ENCODE measurements around the gene BNIP5. TPM values are rescaled to one million over a fixed set of nuclear protein-coding genes. Genes with fewer than 3 reads are reported as not detected.
"Not testable (repeated sequence)": the region's sequence is repeated elsewhere in the genome, so short reads cannot be mapped to it uniquely, and the experiment has no call there.

BNIP5 gene
- total RNA-seq, 3 donors from 2014 or later = under 0.01 TPM; not detected in 2

GRCh38 chr6:36367743-36368142 is 31.1 kb upstream of the BNIP5 start:
- Histone ChIP-seq H3K27me3 (no peaks in the 10 kb centered on the region), H3K9me3 (no peaks in the 10 kb centered on the region), H3K4me1 (no peaks in the 10 kb centered on the region), H3K36me3 (no peaks in the 10 kb centered on the region), H3K4me3 (no peak overlapping the region), H3K27ac (no peak overlapping the region)
- TF ChIP-seq POLR2A (IDR thresholded peaks at IDR 0.05) = no peak
- no peak for TF ChIP-seq CTCF (IDR thresholded peaks at IDR 0.05)
- TF ChIP-seq POLR2AphosphoS5 (IDR thresholded peaks at IDR 0.05) = no peak
- intact Hi-C loops (cut with DNase I; ENCODE audit: low total_unique reads) = no loop called here
- no peak for DNase-seq (ENCODE audit: low spot score in 2 of 2)

GRCh38 chr6:36364669-36365479 is 28.2 kb upstream of the BNIP5 start:
- Histone ChIP-seq H3K27me3 (no peaks in the 10 kb centered on the region), H3K36me3 (no peaks in the 10 kb centered on the region), H3K9me3 (no peaks in the 10 kb centered on the region), H3K4me1 (no peaks in the 10 kb centered on the region), H3K4me3 (no peak overlapping the region), H3K27ac (no peak overlapping the region)
- TF ChIP-seq POLR2A (IDR thresholded peaks at IDR 0.05) = no peak
- TF ChIP-seq POLR2AphosphoS5 (IDR thresholded peaks at IDR 0.05) = no peak
- no peak for TF ChIP-seq CTCF (IDR thresholded peaks at IDR 0.05)
- intact Hi-C loops (cut with DNase I; ENCODE audit: low total_unique reads) = no loop called here
- no peak for DNase-seq (ENCODE audit: low spot score in 2 of 2)

GRCh38 chr6:36364061-36364635 is 27.5 kb upstream of the BNIP5 start:
- DNase-seq (ENCODE audit: low spot score in 2 of 2); H3K4me3 ChIP-seq; H3K4me1 ChIP-seq; H3K27ac ChIP-seq; H3K36me3 ChIP-seq; H3K9me3 ChIP-seq; H3K27me3 ChIP-seq; intact Hi-C loops (cut with DNase I; ENCODE audit: low total_unique reads): not testable (repeated sequence)

- intact Hi-C loops (cut with DNase I; ENCODE audit: low total_unique reads); H3K27ac ChIP-seq; H3K36me3 ChIP-seq; H3K4me3 ChIP-seq; H3K9me3 ChIP-seq; H3K4me1 ChIP-seq; DNase-seq (ENCODE audit: low spot score in 2 of 2); H3K27me3 ChIP-seq: not testable (repeated sequence)
Measured at GRCh38 chr6:36363371-36363752, 26.7 kb upstream of the BNIP5 start.

GRCh38 chr6:36362551-36363370 is 26.1 kb upstream of the BNIP5 start:
- no peaks in the 10 kb centered on the region for H3K9me3 ChIP-seq
- intact Hi-C loops (cut with DNase I; ENCODE audit: low total_unique reads) = no loop called here
- DNase-seq (ENCODE audit: low spot score in 2 of 2) = no peak
- TF ChIP-seq POLR2AphosphoS5 (IDR thresholded peaks at IDR 0.05) = no peak
- no peak for TF ChIP-seq POLR2A (IDR thresholded peaks at IDR 0.05)
- TF ChIP-seq CTCF (IDR thresholded peaks at IDR 0.05) = no peak
- no peaks in the 10 kb centered on the region for H3K4me1 ChIP-seq
- H3K36me3 ChIP-seq = no peaks in the 10 kb centered on the region
- no peak overlapping the region for H3K4me3 ChIP-seq
- no peak overlapping the region for H3K27ac ChIP-seq
- H3K27me3 ChIP-seq = no peaks in the 10 kb centered on the region

- Histone ChIP-seq H3K9me3 (no peaks in the 10 kb centered on the region), H3K4me1 (no peaks in the 10 kb centered on the region), H3K27me3 (no peaks in the 10 kb centered on the region), H3K27ac (no peak overlapping the region), H3K4me3 (no peak overlapping the region), H3K36me3 (no peaks in the 10 kb centered on the region)
- intact Hi-C loops (cut with DNase I; ENCODE audit: low total_unique reads) = no loop called here
- TF ChIP-seq POLR2A (IDR thresholded peaks at IDR 0.05) (no peak), POLR2AphosphoS5 (IDR thresholded peaks at IDR 0.05) (no peak), CTCF (IDR thresholded peaks at IDR 0.05) (no peak)
- DNase-seq (ENCODE audit: low spot score in 2 of 2) = no peak
Measured at GRCh38 chr6:36361071-36361470, 24.4 kb upstream of the BNIP5 start.
